ENCODE data around the gene EIF3B.
"Not testable (repeated sequence)": the region's sequence is repeated elsewhere in the genome, so short reads cannot be mapped to it uniquely, and the experiment has no call there.

The EIF3B gene

GRCh38 chr7:2350055-2350454 is 4.6 kb upstream of the EIF3B start:
- no peak for DNase-seq

DNA sequence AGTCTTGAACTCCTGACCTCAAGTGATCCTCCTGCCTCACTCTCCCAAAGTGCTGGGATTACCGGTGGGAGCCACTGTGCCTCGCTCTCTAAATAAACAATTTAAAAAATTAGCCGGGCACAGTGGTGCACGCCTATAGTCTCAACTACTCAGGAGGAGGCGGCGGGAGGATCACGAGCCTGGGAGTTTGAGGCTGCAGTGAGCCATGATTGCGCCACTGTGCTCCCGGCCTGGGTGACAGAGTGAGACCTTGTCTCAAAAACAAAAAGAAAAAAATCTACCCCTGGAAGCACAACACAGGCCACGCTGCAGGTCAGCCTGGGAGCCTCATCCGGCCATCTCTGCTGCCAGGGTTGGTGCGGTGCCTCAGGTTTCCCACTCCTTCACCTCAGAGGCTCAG is 3.8 kb upstream of the EIF3B start:
- DNase-seq: no peak

GRCh38 chr7:2353113-2353935 is 1.3 kb upstream of the EIF3B start:
- DNase-seq: no peak

DNA sequence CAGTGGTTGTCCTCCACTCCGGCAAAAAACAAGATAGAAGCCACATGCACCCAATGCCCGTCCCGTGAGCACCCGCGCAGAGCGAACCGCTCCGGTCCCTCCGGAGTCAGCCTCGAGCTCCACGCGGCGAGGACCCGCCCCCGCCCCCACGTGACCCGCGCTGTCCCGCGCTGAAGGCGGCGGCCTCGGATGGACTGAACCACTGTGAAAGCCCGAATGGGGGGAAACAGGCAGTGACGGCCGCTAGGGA is 766 bp upstream of the EIF3B start:
- peak; percentile 90 for DNase-seq

DNA sequence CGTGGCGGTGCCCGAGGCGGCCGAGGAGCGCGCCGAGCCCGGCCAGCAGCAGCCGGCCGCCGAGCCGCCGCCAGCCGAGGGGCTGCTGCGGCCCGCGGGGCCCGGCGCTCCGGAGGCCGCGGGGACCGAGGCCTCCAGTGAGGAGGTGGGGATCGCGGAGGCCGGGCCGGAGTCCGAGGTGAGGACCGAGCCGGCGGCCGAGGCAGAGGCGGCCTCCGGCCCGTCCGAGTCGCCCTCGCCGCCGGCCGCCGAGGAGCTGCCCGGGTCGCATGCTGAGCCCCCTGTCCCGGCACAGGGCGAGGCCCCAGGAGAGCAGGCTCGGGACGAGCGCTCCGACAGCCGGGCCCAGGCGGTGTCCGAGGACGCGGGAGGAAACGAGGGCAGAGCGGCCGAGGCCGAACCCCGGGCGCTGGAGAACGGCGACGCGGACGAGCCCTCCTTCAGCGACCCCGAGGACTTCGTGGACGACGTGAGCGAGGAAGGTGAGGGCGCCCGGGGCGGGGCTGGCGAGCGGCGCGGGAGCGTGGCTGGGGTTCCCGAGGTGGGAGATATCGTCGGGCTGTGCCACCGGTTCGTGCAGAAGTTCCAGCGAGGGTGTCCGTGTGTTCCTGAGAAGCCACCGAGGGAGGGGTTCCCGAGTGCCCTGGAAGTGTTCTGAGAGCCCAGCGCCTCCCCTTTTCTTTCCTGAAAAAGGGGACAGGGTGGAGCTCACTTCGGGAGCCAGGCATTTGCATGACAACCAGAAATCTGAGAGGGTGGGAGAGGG is 495 bp downstream of the EIF3B start:
- DNase-seq: peak; percentile 37

DNA sequence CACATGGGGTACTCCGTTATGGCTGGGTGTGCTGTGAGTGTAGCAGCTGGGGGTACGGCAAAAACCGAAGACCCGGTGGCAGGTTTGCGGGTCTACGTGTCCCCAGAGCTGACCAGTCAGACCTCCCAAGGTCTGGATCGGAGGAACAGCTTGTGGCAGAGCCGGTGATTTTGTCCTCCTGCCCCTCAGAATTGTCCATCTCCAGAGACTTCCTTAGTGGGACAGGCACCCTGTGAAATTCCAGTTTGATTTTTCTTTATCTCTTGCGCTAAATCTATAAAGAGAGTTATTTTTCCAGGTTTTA is 1.0 kb downstream of the EIF3B start:
- no peak for DNase-seq

DNA sequence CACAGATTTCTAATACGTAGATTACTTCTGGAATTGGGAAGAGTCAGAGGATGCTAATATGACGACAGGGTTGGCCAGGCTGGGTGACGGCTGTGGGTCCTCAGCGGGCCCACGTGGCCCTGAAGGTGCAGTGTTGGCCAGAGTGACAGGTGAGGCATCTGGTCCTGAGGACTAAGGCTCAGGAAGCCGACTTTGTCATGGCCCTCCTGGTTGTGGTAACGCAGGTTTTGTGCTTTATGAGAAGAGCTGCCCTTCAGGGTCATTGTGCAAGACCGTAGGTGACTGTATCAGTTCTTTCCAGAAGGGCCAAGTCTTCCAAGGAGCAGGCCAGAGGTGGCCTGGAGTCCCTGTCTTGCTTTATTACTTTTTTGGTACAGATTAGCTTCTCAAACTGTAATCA is 2.5 kb downstream of the EIF3B start:
- DNase-seq: no peak

- no peak for DNase-seq
Observed at GRCh38 chr7:2357571-2357970, 2.9 kb downstream of the EIF3B start.

DNA sequence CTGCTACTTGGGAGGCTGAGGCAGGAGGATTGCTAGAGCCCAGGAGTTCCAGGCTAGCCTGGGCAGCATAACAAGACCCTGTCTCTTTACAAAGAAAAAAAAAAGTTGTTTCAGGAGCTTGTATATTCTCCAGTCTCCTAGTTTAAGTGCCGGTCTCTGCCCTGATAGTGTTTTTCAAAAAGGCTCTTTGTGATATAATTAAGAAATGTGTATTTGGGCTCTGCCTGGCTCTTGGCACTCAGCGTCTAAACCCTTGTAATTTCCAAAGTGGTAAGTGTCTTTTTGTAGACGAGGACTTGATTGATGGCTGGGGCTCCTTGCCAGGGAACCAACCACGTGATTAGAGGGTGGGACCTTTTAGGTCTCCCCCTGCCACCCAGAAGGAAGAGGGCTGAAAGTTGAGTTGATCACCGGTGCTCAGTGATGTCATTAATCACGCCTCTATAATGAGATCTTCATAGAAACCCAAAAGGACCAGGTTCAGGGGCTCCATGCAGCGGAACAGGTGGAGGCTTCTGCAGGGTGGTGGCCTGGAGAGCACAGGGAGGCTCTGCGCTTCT is 4.4 kb downstream of the EIF3B start:
- no peak for DNase-seq

- no peak for DNase-seq
Observed at GRCh38 chr7:2359610-2360009, 5.0 kb downstream of the EIF3B start.

DNA sequence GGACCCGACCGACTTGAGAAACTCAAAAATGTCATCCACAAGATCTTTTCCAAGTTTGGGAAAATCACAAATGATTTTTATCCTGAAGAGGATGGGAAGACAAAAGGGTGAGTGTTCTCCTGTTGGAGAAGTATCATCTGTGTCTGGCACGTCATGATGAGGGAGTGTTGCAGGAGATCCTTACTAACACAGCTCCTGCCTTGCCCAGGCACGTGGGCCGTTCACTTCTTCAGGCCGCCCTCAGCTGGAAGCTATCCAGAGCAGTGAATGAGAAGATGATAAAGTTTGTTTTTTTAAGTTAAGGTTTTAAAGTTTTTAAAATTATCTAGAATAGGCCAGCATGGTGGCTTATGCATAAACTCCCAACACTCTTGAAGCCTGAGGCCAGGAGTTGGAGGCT is 6.2 kb downstream of the EIF3B start:
- DNase-seq: no peak

- no peak for DNase-seq
Observed at GRCh38 chr7:2362385-2363088, 7.9 kb downstream of the EIF3B start.

GRCh38 chr7:2369139-2369538 is 14.5 kb downstream of the EIF3B start:
- DNase-seq: no peak

GRCh38 chr7:2371329-2371728 is 16.7 kb downstream of the EIF3B start:
- no peak for DNase-seq

DNA sequence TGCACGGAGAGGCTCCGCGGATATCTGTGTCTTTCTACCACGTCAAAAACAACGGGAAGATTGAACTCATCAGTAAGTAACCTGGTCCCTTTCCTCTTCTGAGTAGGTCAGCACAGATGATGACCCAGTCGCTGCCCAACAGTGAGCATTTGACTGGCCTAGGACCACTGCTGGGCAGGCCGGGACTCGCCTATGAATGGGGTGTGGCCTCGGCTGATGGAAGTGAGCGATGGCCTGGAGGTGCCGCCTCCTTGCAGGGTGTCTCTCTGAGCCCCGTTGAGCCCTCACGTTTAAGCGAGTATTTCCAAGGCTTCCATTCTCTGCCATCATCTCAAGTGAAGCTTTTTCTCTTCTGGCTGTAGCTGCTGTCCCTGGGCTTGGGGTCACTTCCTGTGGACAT is 18.1 kb downstream of the EIF3B start:
- DNase-seq: no peak

DNA sequence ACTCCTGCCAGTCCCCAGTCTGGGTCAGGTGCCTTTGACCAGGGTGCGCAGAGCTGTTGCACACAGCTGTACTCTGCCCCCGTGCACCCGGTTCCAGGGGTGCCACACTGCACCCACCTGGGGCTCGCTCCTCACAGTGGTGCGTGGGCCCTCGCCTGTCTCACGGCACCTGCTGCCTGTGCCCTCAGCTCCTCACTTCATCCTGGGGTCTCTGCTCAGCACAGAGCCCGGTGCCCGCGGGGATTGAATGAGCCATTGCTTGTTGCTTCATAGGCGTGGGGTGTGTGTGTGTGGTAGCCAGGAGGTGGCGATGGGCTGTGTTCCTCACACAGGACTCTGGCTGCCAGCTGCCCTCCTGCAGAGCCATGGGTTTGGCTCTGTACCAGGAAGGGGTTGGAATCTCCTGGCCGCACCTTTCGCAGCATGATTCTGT is 18.5 kb downstream of the EIF3B start:
- DNase-seq: no peak

DNA sequence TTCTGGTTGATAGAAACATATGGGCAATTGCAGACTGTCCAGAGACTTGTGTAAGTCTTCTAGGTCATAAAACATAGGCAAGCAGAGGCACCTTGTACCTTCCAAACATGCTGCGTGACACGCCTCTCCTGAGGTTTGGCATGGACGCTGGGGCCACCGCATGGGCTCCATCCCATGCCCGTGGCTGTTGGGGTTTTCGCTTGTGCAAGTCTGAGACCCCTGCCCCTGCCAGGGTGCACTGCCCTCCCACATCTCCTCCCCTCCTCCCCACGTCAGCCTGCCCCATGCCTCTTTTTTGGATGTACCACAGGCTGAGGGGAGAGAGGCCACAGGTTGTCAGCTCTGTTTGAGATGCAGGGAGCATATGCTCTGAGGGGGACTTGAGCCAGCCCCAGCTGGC is 19.0 kb downstream of the EIF3B start:
- DNase-seq: no peak

GRCh38 chr7:2374401-2374800 is 19.8 kb downstream of the EIF3B start:
- no peak for DNase-seq

- DNase-seq: no peak
Observed at GRCh38 chr7:2374830-2375728, 20.5 kb downstream of the EIF3B start.

DNA sequence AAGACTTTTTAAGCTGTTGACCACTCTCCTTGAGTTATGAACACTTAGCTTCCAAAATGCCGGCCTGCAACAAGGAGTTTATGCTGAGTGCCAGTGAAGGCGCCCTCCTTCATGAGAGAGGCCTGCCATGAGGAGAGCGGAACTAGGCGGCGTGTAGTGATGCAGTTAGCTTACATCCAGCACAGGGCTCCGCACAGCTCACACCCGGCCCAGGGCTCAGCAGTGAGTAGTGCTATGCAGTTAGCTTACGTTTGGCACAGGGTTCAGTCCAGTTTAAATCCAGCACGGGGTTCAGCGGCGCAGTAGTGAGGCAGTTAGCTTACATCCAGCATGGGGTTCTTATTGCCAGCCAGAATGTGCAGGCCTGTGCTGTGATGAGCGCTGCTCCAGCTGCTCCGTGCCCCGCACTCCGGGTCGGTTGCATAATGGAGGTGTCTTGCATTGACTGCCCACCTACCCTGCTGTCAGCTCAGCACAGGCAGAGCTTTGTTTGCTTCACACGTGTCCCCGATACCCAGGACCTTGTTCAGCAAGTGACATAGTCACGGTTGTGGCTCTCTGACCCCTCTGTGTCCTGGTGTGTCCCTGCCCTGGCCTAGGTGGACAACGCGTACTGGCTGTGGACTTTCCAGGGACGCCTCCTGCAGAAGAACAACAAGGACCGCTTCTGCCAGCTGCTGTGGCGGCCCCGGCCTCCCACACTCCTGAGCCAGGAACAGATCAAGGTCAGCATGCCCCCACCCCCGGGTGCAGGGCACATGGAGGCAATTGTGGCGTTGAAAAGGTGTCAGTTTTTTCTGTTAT is 21.9 kb downstream of the EIF3B start:
- DNase-seq: no peak

GRCh38 chr7:2377492-2377891 is 22.9 kb downstream of the EIF3B start:
- DNase-seq: not testable (repeated sequence)

- DNase-seq: not testable (repeated sequence)
Observed at GRCh38 chr7:2378125-2378524, 23.5 kb downstream of the EIF3B start.
